ENCODE data around the gene FANCC. TPM values are rescaled to one million over a fixed set of nuclear protein-coding genes. Genes with fewer than 3 reads are reported as not detected.
A peak's percentile ranks its signal among the peaks of the same experiment; 100 is the strongest.

Gene FANCC
- total and polyA plus RNA-seq, 12 donors: 1.9 to 6.1 (median 3.3) TPM

GRCh38 chr9:95261890-95262289 lies 55.6 kb downstream of the FANCC start:
- DNase-seq: peak in 1 of 7 donors; percentile 13
- intact Hi-C loops (cut with DNase I): no loop called here
- no peak overlapping the region for H3K27ac ChIP-seq
- H3K36me3 ChIP-seq (replicated peaks in 1 of 2): no peaks in the 10 kb centered on the region
- no peak overlapping the region for H3K4me3 ChIP-seq
- H3K9me3 ChIP-seq (replicated peaks in 1 of 3): no peaks in the 10 kb centered on the region
- TF ChIP-seq POLR2A (IDR thresholded peaks at IDR 0.05): no peak
- WGBS, 4 donors: 39 to 75% (median 52%) methylated on average over 1 of the region's 1 CpG
- no peaks in the 10 kb centered on the region for H3K27me3 ChIP-seq
- H3K4me1 ChIP-seq (replicated peaks in 1 of 2): no peaks in the 10 kb centered on the region

GRCh38 chr9:95250462-95251221 lies 66.9 kb downstream of the FANCC start:
- DNase-seq: no peak
- H3K4me1 ChIP-seq (replicated peaks in 1 of 2): no peaks in the 10 kb centered on the region
- WGBS, 4 donors: 80 to 82% (median 81%) methylated on average over 9 of the region's 9 CpGs
- TF ChIP-seq CTCF (IDR thresholded peaks at IDR 0.05) (no peak), POLR2A (IDR thresholded peaks at IDR 0.05) (no peak)
- intact Hi-C loops (cut with DNase I): no loop called here
- H3K4me3 ChIP-seq: no peak overlapping the region
- H3K36me3 ChIP-seq (replicated peaks in 1 of 2): no peaks in the 10 kb centered on the region
- no peaks in the 10 kb centered on the region for H3K9me3 ChIP-seq (replicated peaks in 1 of 3)
- no peaks in the 10 kb centered on the region for H3K27me3 ChIP-seq
- H3K27ac ChIP-seq: no peak overlapping the region

- no peaks in the 10 kb centered on the region for H3K27me3 ChIP-seq
- no peak for DNase-seq
- TF ChIP-seq POLR2A (IDR thresholded peaks at IDR 0.05) (no peak), CTCF (IDR thresholded peaks at IDR 0.05) (no peak)
- intact Hi-C loops (cut with DNase I): no loop called here
- no peaks in the 10 kb centered on the region for H3K9me3 ChIP-seq (replicated peaks in 1 of 3)
- 76 to 89% (median 85%) methylated on average over 2 of the region's 2 CpGs for WGBS, 4 donors
- no peak overlapping the region for H3K4me3 ChIP-seq
- no peak overlapping the region for H3K27ac ChIP-seq
- no peaks in the 10 kb centered on the region for H3K36me3 ChIP-seq (replicated peaks in 1 of 2)
- no peaks in the 10 kb centered on the region for H3K4me1 ChIP-seq (replicated peaks in 1 of 2)
Observed at GRCh38 chr9:95249986-95250385, 67.5 kb downstream of the FANCC start.

- H3K27ac ChIP-seq: no peak overlapping the region
- no peaks in the 10 kb centered on the region for H3K36me3 ChIP-seq (replicated peaks in 1 of 2)
- no peaks in the 10 kb centered on the region for H3K27me3 ChIP-seq
- intact Hi-C loops (cut with DNase I): no loop called here
- H3K4me1 ChIP-seq (replicated peaks in 1 of 2): no peaks in the 10 kb centered on the region
- no peak for TF ChIP-seq CTCF (IDR thresholded peaks at IDR 0.05)
- TF ChIP-seq POLR2A (IDR thresholded peaks at IDR 0.05): no peak
- DNase-seq: no peak
- WGBS, 4 donors: 78 to 97% (median 93%) methylated on average over 1 of the region's 1 CpG
- H3K9me3 ChIP-seq (replicated peaks in 1 of 3): no peaks in the 10 kb centered on the region
- no peak overlapping the region for H3K4me3 ChIP-seq
Observed at GRCh38 chr9:95246547-95246946, 71.0 kb downstream of the FANCC start.

- Histone ChIP-seq H3K27ac (no peak overlapping the region), H3K36me3 (replicated peaks in 1 of 2) (no peaks in the 10 kb centered on the region), H3K4me3 (no peak overlapping the region), H3K4me1 (replicated peaks in 1 of 2) (no peaks in the 10 kb centered on the region), H3K9me3 (replicated peaks in 1 of 3) (no peaks in the 10 kb centered on the region), H3K27me3 (no peaks in the 10 kb centered on the region)
- TF ChIP-seq CTCF (IDR thresholded peaks at IDR 0.05) (no peak), POLR2A (IDR thresholded peaks at IDR 0.05) (no peak)
- intact Hi-C loops (cut with DNase I): no loop called here
- DNase-seq: no peak
Observed at GRCh38 chr9:95242613-95243012, 74.9 kb downstream of the FANCC start.
